Measurements from ENCODE around the gene EPS8L1. TPM values are rescaled to one million over a fixed set of nuclear protein-coding genes. Genes with fewer than 3 reads are reported as not detected.

Gene EPS8L1
- total RNA-seq, 1 experiment from 2014 or later, result 62.1 TPM

DNA sequence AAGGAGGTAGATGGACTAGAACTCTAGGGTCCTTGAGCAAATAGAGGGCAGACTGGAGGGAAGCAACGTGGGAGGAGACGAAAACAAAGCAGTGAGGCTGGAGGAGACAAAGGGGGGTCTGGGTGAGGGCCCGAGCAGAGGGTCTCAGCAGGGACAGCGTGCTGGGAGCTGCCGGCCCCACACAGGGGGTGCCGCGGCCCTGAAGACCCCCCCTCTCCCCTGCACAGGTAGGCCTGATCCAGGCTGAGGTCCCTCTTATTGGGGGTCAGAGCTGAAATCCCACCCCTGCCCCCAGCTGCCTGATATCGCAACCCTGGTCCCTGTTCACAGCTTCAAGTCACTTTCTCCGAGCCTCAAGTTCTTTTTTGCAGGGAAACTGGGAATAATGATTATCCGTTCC lies 8.7 kb downstream of the EPS8L1 start:
- no peaks in the 10 kb centered on the region for H3K27me3 ChIP-seq (ENCODE audit: insufficient read depth, low read length)
- ATAC-seq (no peak), DNase-seq (ENCODE audit: low read depth, low spot score) (no peak)
- BruUV-seq (replicated peaks), result no TSS peak
- TF ChIP-seq ZFX (IDR thresholded peaks at IDR 0.05) (no peak), ELF1 (IDR thresholded peaks at IDR 0.05; ENCODE audit: borderline replicate concordance, low read depth) (no peak), SRF (IDR thresholded peaks at IDR 0.05; ENCODE audit: low read depth) (no peak), CEBPB (IDR thresholded peaks at IDR 0.05; ENCODE audit: low read depth) (no peak), POLR2A (IDR thresholded peaks at IDR 0.05; ENCODE audit: borderline replicate concordance, extremely low read depth, insufficient read depth, insufficient read length) (no peak), JUND (IDR thresholded peaks at IDR 0.05) (no peak), ZNF274 (IDR thresholded peaks at IDR 0.05; ENCODE audit: low read depth, low read length) (no peak), RAD21 (IDR thresholded peaks at IDR 0.05; ENCODE audit: low read depth) (no peak), SP1 (IDR thresholded peaks at IDR 0.05; ENCODE audit: low read depth) (no peak)
- TF ChIP-seq, protein P1, sequence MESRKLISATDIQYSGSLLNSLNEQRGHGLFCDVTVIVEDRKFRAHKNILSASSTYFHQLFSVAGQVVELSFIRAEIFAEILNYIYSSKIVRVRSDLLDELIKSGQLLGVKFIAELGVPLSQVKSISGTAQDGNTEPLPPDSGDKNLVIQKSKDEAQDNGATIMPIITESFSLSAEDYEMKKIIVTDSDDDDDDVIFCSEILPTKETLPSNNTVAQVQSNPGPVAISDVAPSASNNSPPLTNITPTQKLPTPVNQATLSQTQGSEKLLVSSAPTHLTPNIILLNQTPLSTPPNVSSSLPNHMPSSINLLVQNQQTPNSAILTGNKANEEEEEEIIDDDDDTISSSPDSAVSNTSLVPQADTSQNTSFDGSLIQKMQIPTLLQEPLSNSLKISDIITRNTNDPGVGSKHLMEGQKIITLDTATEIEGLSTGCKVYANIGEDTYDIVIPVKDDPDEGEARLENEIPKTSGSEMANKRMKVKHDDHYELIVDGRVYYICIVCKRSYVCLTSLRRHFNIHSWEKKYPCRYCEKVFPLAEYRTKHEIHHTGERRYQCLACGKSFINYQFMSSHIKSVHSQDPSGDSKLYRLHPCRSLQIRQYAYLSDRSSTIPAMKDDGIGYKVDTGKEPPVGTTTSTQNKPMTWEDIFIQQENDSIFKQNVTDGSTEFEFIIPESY (IDR thresholded peaks at IDR 0.05; ENCODE audit: extremely low read depth, insufficient replicate concordance, low read length), result no peak
- TF ChIP-seq, protein P2, sequence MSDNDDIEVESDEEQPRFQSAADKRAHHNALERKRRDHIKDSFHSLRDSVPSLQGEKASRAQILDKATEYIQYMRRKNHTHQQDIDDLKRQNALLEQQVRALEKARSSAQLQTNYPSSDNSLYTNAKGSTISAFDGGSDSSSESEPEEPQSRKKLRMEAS (IDR thresholded peaks at IDR 0.05), result no peak
- H3K79me2 ChIP-seq (ENCODE audit: insufficient read depth, low read length), result no peaks in the 10 kb centered on the region; the same call in 1 of the 2 replicates
- H3K4me1 ChIP-seq (ENCODE audit: control insufficient read depth in 1 of 2, insufficient read depth in 2 of 2, low read length in 2 of 2), result peaks cover 6 to 31% of the 10 kb centered on the region in 2 experiments
- CTCF ChIA-PET, result no interaction called here
- no peaks in the 10 kb centered on the region for H4K20me1 ChIP-seq (ENCODE audit: insufficient read depth)
- no peak overlapping the region for H3K4me2 ChIP-seq (ENCODE audit: low read length)
- peaks cover 0 to 7% of the 10 kb centered on the region in 2 experiments; a peak in 1 of 4 replicates for H3K36me3 ChIP-seq (ENCODE audit: control insufficient read depth in 1 of 2, insufficient read depth in 2 of 2, low read length in 2 of 2)
- H3K4me3 ChIP-seq (replicated peaks in 1 of 2; ENCODE audit: low read depth in 1 of 2, low read length in 2 of 2), result no peak overlapping the region
- no peak overlapping the region for H3K27ac ChIP-seq (ENCODE audit: low read depth, low read length)
- RAD21 ChIA-PET (ENCODE audit: low non-redundant PET in 1 of 2, low total read pairs in 2 of 2, uncharacterized antibody in 2 of 2, unreplicated experiment in 2 of 2), result no interaction called here
- no peak overlapping the region for H3K9ac ChIP-seq (ENCODE audit: low read length)
- POLR2A ChIA-PET, result no interaction called here
- H2AFZ ChIP-seq (ENCODE audit: low read depth, low read length, poor library complexity, severe bottlenecking), result no peak overlapping the region
- no peaks in the 10 kb centered on the region for H3K9me3 ChIP-seq (ENCODE audit: control insufficient read depth in 1 of 2, insufficient read depth in 1 of 2, low read depth in 1 of 2, low read length in 2 of 2)
- no peaks in the 10 kb centered on the region for H3K9me2 ChIP-seq (ENCODE audit: insufficient read depth)
- intact Hi-C loops (cut with micrococcal nuclease), result loop anchor here (5.0 kb wide), 1 partner anchor 73 kb away; the partner anchor contains the start of gene TNNI3

Data from HCT116 (cell line).